GM19468 (cell line): ENCODE data around the gene STPG2.
"Not testable (repeated sequence)": the region's sequence is repeated elsewhere in the genome, so short reads cannot be mapped to it uniquely, and the experiment has no call there.

Experiments used
- ATAC-seq: cut with Tn5 transposase; IDR thresholded peaks from one replicate; pipeline ENCODE4 v1.9.1; 2021; ENCODE audit warnings: mild to moderate bottlenecking, moderate library complexity, moderate number of reproducible peaks; ENCODE audit not compliant: unreplicated experiment; ENCODE audit errors: extremely low read depth

STPG2 gene

DNA sequence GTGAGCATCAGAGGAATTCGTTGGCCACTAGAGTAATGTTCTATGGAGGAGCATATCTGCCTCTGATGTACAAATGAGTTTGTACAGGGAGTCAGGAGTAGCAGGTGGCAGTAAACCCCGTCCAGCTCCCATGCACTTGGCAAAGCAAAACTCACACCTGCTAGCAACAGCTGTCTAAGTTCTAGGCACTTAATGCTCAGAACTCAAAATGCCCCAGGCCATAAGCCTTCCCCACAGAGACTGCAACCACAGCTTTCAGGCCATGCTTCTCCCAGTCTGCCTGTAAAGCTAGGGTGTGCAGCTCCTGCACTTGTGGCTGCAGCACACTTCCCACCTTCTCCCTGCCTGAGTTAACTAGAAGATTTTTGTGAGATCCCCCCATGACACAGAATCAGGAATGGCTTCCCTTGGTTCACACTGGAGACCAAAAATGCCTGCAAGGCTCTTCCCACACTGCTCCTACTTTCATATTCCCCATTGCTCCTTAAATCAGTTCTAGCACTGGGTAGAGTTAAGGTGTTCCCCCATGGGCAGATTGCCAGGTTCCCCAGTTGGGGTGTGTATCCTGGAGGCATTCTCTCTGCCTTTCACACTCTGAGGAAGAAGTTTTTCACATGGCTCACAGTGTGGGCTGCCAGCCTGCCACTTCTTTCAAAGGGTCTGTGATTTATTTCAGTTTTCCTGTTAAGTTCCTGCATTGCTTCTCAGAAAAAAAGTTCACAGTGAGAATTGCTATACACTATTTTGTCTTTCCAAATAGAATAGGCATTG is 189.9 kb downstream of the STPG2 start:
- ATAC-seq: no peak

GRCh38 chr4:97952763-97953162 is 190.5 kb downstream of the STPG2 start:
- ATAC-seq: no peak

DNA sequence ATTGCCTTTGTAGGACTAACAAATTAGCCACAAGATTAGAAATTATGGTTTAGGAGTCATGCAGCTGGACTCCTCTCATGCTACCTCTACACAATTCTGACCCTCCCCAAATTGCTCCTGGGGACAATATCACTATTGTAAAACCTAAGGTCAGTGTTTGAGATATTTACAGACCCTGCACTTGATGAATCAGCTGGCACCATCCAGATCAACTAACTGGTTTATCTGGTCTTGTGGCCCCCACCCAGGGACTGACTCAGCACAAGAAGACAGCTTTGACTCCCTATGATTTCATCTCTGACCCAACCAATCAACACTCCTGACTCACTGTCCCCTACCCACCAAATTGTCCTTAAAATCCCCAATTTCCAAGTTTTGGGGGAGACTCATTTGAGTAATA is 192.4 kb downstream of the STPG2 start:
- no peak for ATAC-seq

DNA sequence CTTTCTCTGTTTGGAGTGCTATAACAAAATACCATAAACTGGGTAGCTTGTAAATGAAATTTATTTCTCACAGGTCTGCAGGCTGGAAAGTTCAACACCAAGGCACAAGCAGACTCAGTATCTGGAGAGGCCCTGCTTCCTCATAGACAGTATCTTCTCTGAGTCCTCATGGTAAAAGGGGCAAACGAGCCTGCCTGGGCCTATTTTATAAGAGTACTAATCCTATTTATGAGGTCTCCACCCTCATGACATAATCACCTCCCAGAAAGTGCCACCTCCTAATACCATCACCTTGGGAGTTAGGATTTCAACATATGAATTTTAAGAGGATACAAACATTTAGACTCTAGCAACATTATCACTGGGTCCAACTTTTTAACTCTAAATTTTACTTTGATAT is 200.3 kb downstream of the STPG2 start:
- no peak for ATAC-seq

GRCh38 chr4:97942137-97942536 is 201.1 kb downstream of the STPG2 start:
- no peak for ATAC-seq

GRCh38 chr4:97938141-97938540 is 205.1 kb downstream of the STPG2 start:
- ATAC-seq: no peak

- no peak for ATAC-seq
These were observed 218.8 kb downstream of the STPG2 start for GRCh38 chr4:97924341-97924958.

DNA sequence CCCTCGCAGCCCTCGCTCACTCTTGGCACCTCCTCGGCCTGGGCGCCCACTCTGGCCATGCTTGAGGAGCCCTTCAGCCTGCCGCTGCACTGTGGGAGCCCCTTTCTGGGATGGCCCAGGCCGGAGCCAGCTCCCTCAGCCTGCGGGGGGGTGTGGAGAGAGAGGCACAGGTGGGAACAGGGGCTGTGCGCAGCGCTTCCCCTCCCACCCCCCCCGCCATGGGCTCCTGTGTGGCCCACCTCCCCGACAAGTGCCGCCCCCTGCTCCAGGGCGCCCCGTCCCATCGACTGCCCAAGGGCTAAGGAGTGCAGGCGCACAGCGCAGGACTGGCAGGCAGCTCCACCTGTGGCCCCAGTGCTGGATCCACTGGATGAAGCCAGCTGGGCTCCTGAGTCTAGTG is 220.2 kb downstream of the STPG2 start:
- ATAC-seq: no peak

DNA sequence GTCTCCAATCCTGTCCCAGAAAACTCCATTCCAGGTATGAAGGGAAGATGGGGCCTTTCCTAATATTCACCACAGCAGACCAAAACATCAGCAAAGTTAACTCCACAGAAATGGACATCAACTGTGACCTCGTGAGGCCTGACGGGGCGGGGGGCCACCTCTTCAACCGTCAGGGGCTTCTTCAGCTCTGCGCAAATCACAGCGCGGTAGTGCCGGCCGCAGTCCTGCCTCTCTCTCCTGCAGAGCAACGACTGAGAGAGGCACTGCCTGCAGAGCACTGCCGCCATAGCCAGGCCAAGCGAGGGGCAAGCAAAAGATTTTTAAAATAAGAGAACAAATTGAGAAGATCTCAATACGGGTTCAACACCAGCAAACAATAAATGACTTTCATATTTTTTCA is 226.2 kb downstream of the STPG2 start:
- no peak for ATAC-seq

DNA sequence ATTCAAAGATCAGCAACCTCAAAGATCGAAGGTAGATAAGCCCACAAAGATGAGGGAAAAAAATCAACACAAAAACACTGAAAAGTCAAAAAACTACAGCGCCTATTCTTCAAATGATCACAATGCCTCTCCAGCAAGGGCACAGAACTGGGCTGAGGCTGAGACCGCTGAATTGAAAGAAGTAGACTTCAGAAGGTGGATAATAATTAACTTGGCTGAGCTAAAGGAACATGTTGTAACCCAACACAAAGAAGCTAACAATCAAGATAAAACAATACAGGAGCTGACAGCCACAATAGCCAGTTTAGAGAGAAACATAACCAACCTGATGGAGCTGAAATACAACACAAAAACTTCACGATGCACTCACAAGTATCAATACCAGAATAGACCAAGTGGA is 231.1 kb downstream of the STPG2 start:
- no peak for ATAC-seq

DNA sequence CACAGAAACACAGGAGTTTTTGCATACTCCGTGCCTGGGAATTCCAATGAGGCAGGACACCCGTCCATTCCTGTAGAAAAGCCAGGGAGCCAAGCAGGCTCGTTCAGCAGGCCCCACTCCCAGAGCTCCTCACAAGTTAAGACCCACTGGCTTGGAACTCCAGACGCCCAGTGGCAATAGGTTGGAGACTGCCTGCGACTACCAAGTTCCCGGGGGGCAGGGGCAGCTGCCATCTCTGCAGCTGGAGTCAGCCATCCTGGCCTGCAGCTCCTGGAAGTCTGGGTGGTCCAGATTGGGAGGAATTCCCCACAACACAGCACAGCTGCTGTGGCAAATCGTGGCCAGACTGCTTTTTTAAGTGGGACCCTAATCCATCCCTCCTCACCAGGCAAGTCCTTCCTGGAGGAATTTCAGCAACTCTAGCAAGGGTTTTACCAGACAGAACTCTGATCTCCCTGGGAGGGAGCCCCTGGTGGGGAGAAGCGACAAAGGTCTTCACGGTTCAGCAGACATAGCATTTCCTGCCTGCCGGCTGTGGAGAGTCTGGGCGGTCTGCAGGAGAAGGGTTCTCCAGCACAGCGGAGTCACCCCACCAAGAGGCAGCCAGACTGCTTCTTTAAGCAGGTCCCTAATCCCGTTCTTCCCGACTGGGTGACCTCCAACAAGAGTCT is 231.9 kb downstream of the STPG2 start:
- no peak for ATAC-seq

- no peak for ATAC-seq
These were observed 233.3 kb downstream of the STPG2 start for GRCh38 chr4:97910005-97910404.

GRCh38 chr4:97903436-97904189 is 239.7 kb downstream of the STPG2 start:
- ATAC-seq: not testable (repeated sequence)

- ATAC-seq: no peak
These were observed 243.0 kb downstream of the STPG2 start for GRCh38 chr4:97900229-97900628.

DNA sequence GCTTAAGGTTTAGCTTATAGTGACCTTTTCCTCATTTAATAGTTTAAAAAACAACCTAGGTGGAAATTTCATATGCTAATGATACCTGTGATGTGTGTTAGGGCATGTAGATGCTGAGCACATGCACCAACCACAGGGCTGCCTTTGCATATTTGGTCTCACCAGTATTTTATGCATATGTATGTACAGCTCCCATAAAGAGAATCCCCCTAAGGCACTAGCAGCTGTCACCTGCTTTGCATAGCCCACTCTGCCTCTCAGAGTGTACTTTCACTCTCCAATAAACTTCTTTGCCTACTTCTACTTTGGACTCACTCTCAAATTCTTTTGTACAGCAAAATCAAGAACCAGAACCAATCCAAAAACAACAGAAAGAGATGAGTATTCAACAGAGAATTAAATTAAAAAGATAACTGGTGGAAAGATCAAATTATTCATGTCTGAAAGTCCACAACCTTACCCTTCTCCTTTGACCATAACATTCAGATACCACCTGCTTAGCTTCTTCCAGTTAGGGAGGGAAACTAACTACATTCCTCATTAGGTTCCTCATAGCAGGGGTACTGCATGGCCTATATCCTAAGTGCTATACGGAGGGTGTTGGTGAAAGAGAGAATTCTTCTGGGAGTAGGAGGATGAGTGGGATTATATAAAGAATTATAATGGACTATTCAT is 250.5 kb downstream of the STPG2 start:
- ATAC-seq: no peak

DNA sequence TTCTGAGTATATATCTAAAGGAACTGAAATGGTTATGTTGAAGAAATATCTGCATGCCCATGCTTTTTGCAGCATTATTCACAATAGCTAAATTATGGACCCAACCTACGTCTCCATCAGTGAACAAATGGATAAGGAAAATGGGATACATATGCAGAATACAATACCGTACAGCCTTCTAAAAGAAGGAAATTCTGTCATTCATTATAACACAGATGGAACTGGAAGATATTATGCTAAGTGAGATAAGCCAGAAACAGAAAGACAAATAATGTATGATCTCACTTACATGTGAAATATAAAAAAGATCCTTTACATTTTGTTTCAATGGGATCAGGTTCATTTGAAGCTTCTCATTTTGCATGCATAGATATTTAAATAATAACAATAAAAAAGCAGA is 263.3 kb downstream of the STPG2 start:
- no peak for ATAC-seq

DNA sequence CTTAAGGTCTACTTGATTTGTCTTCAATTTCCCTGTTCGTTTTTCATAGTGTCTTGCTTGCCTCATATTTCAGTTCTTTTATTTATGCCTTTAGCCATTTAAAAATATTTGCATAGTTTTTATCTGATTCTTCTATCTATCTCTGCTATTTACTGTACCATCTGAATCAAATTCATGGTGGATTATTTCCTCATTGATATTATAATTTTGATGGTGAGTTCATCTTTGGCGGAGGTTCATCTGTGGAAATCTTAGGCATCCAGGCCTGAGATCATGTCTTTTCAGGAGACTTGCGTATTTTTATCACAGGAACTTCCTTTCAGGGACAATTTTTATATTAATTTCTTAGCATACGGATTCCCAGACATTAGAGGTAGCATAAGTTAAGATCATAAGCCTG is 275.2 kb downstream of the STPG2 start:
- no peak for ATAC-seq

- no peak for ATAC-seq
These were observed 275.7 kb downstream of the STPG2 start for GRCh38 chr4:97867557-97868091.

DNA sequence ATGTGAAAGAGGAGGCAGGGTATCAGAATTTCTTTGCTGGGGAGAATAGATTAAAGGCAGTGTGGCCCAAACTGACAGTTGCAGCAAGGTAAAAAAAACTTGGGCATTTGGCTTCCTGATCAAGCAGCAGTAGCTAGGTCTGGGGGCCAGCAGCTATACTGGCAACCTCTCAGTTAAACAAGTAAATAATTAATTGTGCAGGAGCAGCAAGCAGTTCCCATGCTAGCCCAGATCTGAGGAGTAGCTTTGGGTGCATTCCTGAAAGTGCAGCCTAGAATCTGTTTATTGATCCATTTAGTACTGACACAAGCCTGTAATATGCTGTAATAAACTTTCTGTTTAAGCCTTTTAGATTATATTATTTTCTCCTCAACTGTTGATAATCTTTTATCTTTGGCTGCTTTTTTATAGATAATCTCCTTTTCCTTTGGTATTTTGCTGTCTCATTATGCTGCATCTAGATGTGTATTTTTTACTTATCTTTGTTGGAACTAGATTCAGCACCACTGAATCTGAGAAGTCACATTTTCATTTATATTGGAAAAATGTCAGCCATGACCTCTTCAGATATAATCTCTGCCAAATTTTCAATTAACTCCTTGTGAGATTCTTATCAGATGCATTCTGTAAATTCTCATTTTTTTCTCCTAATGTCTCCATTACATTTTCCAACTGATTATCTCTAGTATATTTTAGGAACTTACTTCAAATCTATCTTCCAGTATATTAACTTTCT is 276.3 kb downstream of the STPG2 start:
- no peak for ATAC-seq
